Small intestine (tissue), 7 donors: ENCODE results near the gene CEP192. TPM values are rescaled to one million over a fixed set of nuclear protein-coding genes. Genes with fewer than 3 reads are reported as not detected.
"Not testable (repeated sequence)": the region's sequence is repeated elsewhere in the genome, so short reads cannot be mapped to it uniquely, and the experiment has no call there.

Experiments
- DNase-seq, 2 donors: peaks; one replicate each; pipeline versions ENCODE4 v3.0.0 to v3.0.0-alpha.2; 2013
- FAIRE-seq: peaks from 2 replicates; lab custom pipeline; 2012; peaks lifted over from hg19 to GRCh38; lab: Jason Lieb, UNC
- H3K27ac ChIP-seq, 3 donors: one replicate each; pipeline ENCODE4 v1.5.1; 2013; ENCODE audit warnings: low read length in 2 of 3, mild to moderate bottlenecking in 2 of 3, control low read depth in 1 of 3, inconsistent platforms in 1 of 3, low read depth in 1 of 3, moderate library complexity in 1 of 3
- H3K27me3 ChIP-seq, 3 donors: one replicate each; pipeline ENCODE4 v1.6.1; 2013; ENCODE audit warnings: low read length in 3 of 3, inconsistent platforms in 1 of 3; ENCODE audit not compliant: control insufficient read depth in 3 of 3, insufficient read depth in 3 of 3
- H3K36me3 ChIP-seq, 3 donors: one replicate each; pipeline ENCODE4 v1.6.1; 2013; ENCODE audit warnings: low read length in 3 of 3, inconsistent platforms in 1 of 3, low read depth in 1 of 3, mild to moderate bottlenecking in 1 of 3, moderate library complexity in 1 of 3; ENCODE audit not compliant: control insufficient read depth in 3 of 3, insufficient read depth in 2 of 3
- H3K4me1 ChIP-seq, 3 donors: one replicate each; pipeline ENCODE4 v1.6.1; 2013; ENCODE audit warnings: low read length in 2 of 3, inconsistent platforms in 1 of 3, low read depth in 1 of 3, mild to moderate bottlenecking in 1 of 3, moderate library complexity in 1 of 3; ENCODE audit not compliant: control insufficient read depth in 3 of 3, insufficient read depth in 2 of 3
- H3K4me3 ChIP-seq, 3 donors: one replicate each; pipeline ENCODE4 v1.5.1; 2013; ENCODE audit warnings: low read length in 3 of 3, control low read depth in 1 of 3, inconsistent platforms in 1 of 3, low read depth in 1 of 3, mild to moderate bottlenecking in 1 of 3, moderate library complexity in 1 of 3
- H3K9me3 ChIP-seq, 2 donors: one replicate each; pipeline ENCODE4 v1.6.1; 2013; ENCODE audit warnings: low read depth in 1 of 2, low read length in 1 of 2; ENCODE audit not compliant: control insufficient read depth in 2 of 2, insufficient read depth in 1 of 2
- WGBS, 3 donors: extraction: QIAGEN DNeasy Blood & Tissue Kit; methylation state at CpG; one replicate each; pipeline ENCODE4 v1.1.7; 2013; 5-methylcytosine and 5-hydroxymethylcytosine counted together
- polyA plus RNA-seq, 4 donors: library from polyadenylated mRNA; stranded (reverse) in 3 of 4; unstranded in 1 of 4; fragments of 200-250 nt in 3 of 4; fragments of 120-200 nt in 1 of 4; gene quantifications; one replicate each; pipeline versions ENCODE4 v1.2.1 to v1.2.3, GENCODE V29; 2013
- donor health status: healthy with polysubstance abuse.
- donor health status: control.
- donor health status: control.
- donor health status: Bipolar disorder and iron deficiency.
- donor health status: healthy.

Gene CEP192
- polyA plus RNA-seq, 4 donors: 9.6 to 29.3 (median 12.4) TPM

GRCh38 chr18:12996661-12997292 lies 5.6 kb downstream of the CEP192 start:
- FAIRE-seq: no peak
- no peaks in the 10 kb centered on the region for H3K9me3 ChIP-seq
- DNase-seq: no peak
- H3K27ac ChIP-seq: no peak overlapping the region
- H3K4me1 ChIP-seq: peaks cover 0 to 6% (median 0%) of the 10 kb centered on the region in 3 donors
- peaks cover 2 to 9% (median 4%) of the 10 kb centered on the region in 3 donors for H3K36me3 ChIP-seq
- 84 to 88% (median 84%) methylated on average over 10 of the region's 10 CpGs for WGBS, 3 donors
- H3K4me3 ChIP-seq: no peak overlapping the region
- no peaks in the 10 kb centered on the region for H3K27me3 ChIP-seq

- FAIRE-seq, H3K4me3 ChIP-seq, DNase-seq: not testable (repeated sequence)
These were observed 6.2 kb downstream of the CEP192 start for GRCh38 chr18:12997330-12997729.

GRCh38 chr18:12998332-12999060 lies 7.3 kb downstream of the CEP192 start:
- Histone ChIP-seq H3K9me3 (no peaks in the 10 kb centered on the region), H3K36me3 (peaks cover 2 to 8% (median 4%) of the 10 kb centered on the region in 3 donors), H3K27me3 (no peaks in the 10 kb centered on the region), H3K4me1 (no peaks in the 10 kb centered on the region), H3K27ac (no peak overlapping the region), H3K4me3 (no peak overlapping the region)
- DNase-seq (no peak), FAIRE-seq (no peak)
- WGBS, 3 donors: 74 to 86% (median 81%) methylated on average over 6 of the region's 6 CpGs

More at GRCh38 chr18:12997330-12997729, 6.2 kb downstream of the CEP192 start:
- not testable (repeated sequence) for H3K9me3 ChIP-seq, H3K4me1 ChIP-seq, H3K27me3 ChIP-seq, H3K27ac ChIP-seq
- WGBS, 3 donors: 81 to 90% (median 90%) methylated on average over 2 of the region's 2 CpGs
- H3K36me3 ChIP-seq: peaks cover 2 to 10% (median 4%) of the 10 kb centered on the region in 3 donors

GRCh38 chr18:13003466-13003896 lies 12.3 kb downstream of the CEP192 start:
- DNase-seq (peak; percentile 51 to 64), FAIRE-seq (no peak)
- H3K9me3 ChIP-seq: no peaks in the 10 kb centered on the region
- H3K36me3 ChIP-seq: peaks cover 3 to 23% (median 4%) of the 10 kb centered on the region in 3 donors
- no peak overlapping the region for H3K4me3 ChIP-seq
- no peak overlapping the region for H3K27ac ChIP-seq
- 67 to 72% (median 71%) methylated on average over 7 of the region's 7 CpGs for WGBS, 3 donors
- H3K27me3 ChIP-seq: no peaks in the 10 kb centered on the region
- H3K4me1 ChIP-seq: no peaks in the 10 kb centered on the region

GRCh38 chr18:13004396-13004795 lies 13.2 kb downstream of the CEP192 start:
- WGBS, 3 donors: 87 to 90% (median 88%) methylated on average over 8 of the region's 8 CpGs
- Histone ChIP-seq H3K9me3 (no peaks in the 10 kb centered on the region), H3K27ac (no peak overlapping the region), H3K4me1 (no peaks in the 10 kb centered on the region), H3K4me3 (no peak overlapping the region), H3K36me3 (peaks cover 3 to 29% (median 4%) of the 10 kb centered on the region in 3 donors), H3K27me3 (no peaks in the 10 kb centered on the region)
- DNase-seq: no peak
- FAIRE-seq: no peak

GRCh38 chr18:13005289-13005688 lies 14.1 kb downstream of the CEP192 start:
- no peak for DNase-seq
- FAIRE-seq: no peak
- 80 to 96% (median 94%) methylated on average over 1 of the region's 1 CpG for WGBS, 3 donors
- Histone ChIP-seq H3K27me3 (no peaks in the 10 kb centered on the region), H3K4me1 (no peaks in the 10 kb centered on the region), H3K9me3 (no peaks in the 10 kb centered on the region), H3K27ac (no peak overlapping the region), H3K4me3 (no peak overlapping the region), H3K36me3 (peaks cover 3 to 35% (median 4%) of the 10 kb centered on the region in 3 donors)

- 80 to 89% (median 85%) methylated on average over 12 of the region's 12 CpGs for WGBS, 3 donors
- no peak overlapping the region for H3K4me3 ChIP-seq
- H3K4me1 ChIP-seq: no peaks in the 10 kb centered on the region
- H3K36me3 ChIP-seq: peaks cover 0 to 35% (median 3%) of the 10 kb centered on the region in 3 donors
- DNase-seq (no peak), FAIRE-seq (no peak)
- no peaks in the 10 kb centered on the region for H3K27me3 ChIP-seq
- no peaks in the 10 kb centered on the region for H3K9me3 ChIP-seq
- no peak overlapping the region for H3K27ac ChIP-seq
These were observed 15.5 kb downstream of the CEP192 start for GRCh38 chr18:13006531-13007247.

- 57 to 73% (median 59%) methylated on average over 2 of the region's 2 CpGs for WGBS, 3 donors
- no peak for FAIRE-seq
These were observed 16.0 kb downstream of the CEP192 start for GRCh38 chr18:13007248-13007560.

More at GRCh38 chr18:13007248-13007560, 16.0 kb downstream of the CEP192 start:
- Histone ChIP-seq H3K4me1 (no peaks in the 10 kb centered on the region), H3K4me3 (no peak overlapping the region), H3K36me3 (peaks cover 0 to 33% (median 3%) of the 10 kb centered on the region in 3 donors), H3K27ac (no peak overlapping the region), H3K27me3 (no peaks in the 10 kb centered on the region), H3K9me3 (no peaks in the 10 kb centered on the region)
- no peak for DNase-seq
